Fibroblast of gingiva (primary cell): ENCODE measurements around the gene PRKG1.

Experiments used
- DNase-seq: peaks from one replicate; pipeline ENCODE4 v3.0.0-alpha.2; 2011; ENCODE audit warnings: low read depth

The PRKG1 gene

DNA sequence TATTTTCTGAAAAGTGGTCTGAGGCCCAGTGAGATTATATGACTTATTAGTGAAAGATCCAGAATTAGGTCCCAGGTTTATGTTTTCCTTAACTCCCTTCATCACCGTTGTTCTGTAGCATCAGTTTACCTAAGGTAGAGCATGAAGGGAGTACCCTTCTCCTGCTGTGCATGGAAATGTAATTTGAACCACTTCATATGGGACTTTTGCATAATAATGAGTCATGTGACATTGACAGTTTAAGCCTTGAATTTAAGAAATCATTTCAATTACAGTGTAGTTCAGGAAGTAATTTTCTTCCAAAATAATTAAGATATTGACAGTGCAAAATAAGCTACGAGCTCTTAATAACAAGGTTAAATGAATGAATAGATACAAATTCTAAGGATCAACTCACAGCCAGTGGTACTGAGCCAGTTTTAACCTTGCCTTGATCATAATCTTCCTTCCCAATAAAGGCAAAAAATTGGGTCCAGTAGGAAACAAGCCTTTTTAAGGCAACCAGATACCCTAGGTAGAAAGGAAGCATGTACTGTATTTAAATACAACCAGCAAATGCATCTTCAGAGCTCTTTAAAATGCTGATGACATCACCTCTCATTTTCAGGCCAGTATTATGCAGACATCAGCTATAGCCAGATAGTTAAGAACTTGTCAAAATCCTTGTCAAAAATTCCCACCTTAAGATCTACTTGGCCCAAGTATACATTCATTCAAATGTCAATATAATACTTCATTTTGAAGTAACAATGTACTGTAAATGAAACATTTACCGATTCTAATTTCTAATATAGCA, 1191.0 kb downstream of the PRKG1 start:
- DNase-seq = no peak

- DNase-seq = no peak
These were observed 1192.6 kb downstream of the PRKG1 start for GRCh38 chr10:52266858-52267257.

- no peak for DNase-seq
These were observed 1194.5 kb downstream of the PRKG1 start for GRCh38 chr10:52268790-52269189.

GRCh38 chr10:52269233-52269632, 1194.9 kb downstream of the PRKG1 start:
- DNase-seq = no peak

DNA sequence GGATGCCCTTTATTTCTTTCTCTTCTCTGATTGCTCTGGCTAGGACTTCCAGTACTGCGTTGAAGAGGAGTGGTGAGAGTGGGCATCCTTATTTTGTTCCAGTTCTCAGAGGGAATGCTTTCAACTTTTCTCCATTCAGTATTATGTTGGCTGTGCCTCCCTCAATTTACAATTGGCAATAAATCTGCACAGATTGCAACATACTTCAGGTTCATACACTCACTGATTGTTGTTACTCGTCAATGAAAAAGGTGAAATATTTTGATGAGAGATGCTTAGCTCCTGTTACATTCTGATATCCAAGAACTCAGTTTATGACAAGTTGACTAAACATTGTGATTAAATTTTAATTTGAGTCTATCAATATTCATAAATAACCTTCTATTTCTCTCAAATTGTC, 1201.9 kb downstream of the PRKG1 start:
- DNase-seq = no peak

DNA sequence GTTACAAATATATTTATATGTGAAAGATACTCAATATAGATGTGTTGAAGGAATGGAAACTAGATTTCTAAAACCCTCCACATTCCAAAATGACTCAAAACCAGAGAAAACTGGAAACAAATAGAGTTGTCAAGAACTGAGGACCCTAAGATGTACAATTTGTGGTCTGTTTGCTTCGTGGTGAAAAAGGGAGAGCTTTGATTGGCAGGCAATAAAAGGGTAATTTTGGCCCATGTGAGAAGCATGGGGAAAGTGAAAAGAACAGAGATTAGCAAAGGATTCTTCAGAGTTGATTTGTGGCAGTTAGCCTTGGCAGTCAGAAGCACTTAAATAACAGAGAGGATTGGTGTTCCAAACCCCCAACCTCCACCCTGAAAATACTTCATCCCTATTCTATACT, 1202.7 kb downstream of the PRKG1 start:
- DNase-seq = no peak

DNA sequence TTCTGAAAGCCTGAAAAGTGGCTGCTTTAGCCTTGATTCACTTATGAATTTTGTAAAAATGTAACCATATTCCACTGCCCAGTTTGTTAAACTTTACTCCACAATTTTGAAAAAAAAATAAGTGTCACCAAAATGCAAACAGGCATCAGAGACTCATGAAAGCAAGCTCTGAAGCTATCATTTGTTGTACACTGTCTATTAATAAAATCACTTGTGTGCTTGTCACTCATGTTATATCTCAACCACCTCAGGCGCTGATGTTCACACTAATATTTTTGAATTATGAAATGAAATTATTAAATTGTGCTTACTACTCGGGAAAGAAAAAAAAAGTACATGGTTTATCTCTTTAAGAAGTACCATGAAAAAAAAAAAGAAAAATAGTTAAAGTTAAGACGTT, 1205.3 kb downstream of the PRKG1 start:
- no peak for DNase-seq

GRCh38 chr10:52280051-52280450, 1205.8 kb downstream of the PRKG1 start:
- peak; percentile 25 for DNase-seq

GRCh38 chr10:52283174-52283573, 1208.9 kb downstream of the PRKG1 start:
- DNase-seq = peak; percentile 63

DNA sequence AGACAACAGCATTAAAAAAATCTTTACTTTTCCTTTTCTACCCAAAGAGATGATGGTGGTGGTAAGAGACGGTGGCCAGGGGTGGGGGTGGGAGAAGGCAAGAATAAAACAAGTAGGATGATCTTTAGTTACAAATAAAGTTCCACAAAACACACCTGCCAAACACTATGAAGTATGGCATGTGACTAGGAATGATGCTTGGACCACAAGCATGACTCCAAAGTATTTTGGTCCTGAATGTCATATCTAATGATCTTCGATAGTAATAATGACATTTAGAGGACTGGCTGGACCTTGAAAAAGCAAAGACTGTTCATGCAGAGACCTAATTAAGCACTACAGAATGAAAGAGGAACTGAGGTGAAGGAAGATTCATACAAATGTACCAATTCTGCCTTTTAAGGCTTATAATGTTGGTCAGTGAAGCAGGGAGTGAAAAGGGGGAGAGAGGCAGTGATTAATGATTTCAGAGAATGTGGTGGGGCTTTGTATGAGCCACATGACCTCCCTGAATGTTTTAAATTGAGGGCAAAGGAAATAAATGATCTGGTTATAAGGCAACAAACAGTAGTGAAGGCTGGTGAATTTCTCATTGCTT, 1210.2 kb downstream of the PRKG1 start:
- no peak for DNase-seq

DNA sequence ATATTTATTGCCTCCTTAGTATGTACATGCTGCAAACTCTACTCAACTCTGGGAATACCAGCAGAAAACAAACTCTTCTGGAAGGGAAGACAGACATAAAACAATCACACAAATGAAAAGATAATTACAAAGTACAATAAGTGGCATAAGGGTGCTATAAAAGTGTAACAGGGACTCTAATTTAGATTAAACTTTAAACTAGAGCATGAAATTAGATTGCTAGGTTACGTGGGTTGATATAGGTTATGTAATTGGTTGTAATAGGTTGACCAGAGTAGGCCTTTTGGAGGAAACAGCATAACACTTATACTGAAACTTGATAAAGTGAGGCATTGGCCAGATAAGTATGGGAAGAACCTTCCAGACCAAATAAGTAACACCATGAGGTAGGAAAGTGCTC, 1213.6 kb downstream of the PRKG1 start:
- no peak for DNase-seq

- DNase-seq = no peak
These were observed 1223.5 kb downstream of the PRKG1 start for GRCh38 chr10:52297747-52298146.

DNA sequence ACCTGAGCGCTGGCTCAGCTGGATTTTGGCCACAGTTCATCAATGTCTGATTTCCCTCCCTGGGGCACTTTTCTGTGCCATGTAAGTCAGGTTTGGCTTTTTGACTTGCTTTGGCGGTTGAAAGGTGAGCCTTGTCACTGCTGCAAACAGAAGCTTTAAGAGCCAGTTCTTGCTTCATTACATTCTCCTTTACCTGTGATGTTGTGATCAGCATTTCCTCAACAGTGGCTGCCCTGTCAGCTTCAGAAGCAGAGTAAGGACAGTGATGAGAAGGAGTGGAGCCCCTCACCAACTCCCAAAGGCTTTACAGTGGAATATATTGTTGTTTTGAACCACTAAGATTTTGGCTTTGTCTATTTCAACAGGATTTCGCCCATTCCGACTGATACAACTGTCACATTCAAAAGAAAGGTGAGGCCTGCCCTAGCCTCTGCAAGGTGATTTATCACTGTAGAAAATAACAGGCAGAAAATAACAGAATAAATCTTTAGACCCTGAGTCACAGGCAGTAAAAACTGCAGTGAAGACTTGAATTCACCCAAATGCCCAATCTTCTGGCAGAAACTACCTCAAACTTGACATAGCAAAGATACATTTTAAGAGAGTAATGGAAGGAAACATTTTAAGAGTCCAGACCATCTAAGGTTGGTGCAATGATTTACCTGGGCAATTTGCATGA, 1226.5 kb downstream of the PRKG1 start:
- DNase-seq = no peak

DNA sequence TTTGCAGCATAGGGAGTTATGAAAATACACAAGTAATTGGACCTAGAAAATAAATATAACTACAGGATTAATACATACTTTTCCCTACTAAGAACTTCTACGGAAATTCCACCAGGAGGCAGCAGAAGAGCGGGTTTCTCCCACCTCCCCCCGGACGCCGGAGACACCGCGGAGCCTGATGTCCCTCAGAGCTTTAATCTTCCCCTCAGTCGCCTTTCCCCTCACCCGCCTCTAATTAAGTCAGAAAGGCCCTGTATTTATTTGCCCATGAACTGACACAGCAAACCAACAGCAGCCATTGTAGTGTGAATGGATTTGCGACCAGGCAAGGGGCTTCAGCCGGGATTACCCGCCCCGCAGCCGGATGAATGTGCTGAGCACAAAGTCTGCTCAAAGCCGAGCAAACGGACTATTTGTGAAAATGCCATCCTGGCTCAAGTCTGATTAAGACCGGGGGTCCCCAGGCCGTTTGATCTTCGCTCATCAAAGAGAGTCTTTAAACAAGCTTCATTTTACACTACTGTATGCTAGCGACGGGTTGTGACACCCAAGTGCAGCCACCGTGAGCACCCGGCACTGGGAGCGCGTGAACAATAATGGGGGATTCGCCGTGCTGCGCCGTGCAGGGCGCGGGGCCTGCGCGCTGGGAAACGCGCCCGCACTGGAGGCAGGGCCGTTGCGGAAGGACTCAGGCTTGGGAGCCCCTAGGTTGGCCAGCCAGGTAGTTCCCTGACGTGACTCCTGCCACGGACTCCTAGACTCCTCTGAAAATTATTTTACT, 1234.2 kb downstream of the PRKG1 start:
- DNase-seq = peak; percentile 78

DNA sequence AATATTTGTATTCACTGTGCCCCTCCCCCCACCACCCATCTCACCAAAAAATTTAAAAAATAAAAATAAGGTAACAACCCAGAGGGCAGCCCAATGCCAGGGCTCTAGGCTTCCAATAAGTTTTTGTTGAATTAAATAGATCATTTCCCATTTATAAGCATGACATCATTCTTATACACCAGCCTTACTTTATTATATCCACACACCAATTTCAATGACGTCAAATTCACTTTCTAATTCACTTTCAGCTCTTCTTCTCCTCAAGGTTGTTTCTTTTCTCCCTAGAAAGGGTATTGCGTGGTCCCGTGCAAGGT, 1238.6 kb downstream of the PRKG1 start:
- no peak for DNase-seq

DNA sequence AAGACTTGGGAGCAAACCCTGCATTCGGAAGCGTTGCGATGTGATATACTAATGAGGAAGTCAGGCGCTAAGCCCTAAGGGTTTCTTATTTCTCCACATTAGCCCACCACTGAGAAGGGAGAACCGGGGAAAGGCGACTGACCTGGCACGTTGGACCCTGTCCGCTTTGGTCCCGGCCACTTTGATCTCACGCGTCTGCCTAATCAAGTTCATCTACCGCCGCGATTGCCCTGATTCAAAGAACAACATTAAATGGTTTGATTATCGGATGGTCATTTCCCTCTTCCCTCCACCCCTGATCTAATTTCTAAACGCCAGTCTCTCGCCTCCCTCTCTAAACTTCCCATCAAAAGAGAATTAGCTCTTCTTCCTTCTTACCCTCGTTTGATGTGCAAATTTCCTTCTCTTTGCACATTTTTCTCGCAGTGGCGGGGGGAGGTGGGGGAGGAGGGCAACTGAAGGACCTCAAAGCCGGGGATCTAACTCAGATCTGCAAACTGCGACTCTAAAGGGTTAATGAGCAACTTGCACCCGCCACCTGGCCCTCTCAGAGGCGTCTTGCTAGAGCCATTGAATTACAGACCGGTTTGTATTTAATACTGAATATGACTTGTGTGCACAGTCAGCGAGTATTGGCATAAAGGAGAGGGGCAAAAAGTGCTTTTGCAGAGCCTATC, 1239.1 kb downstream of the PRKG1 start:
- DNase-seq = no peak

DNA sequence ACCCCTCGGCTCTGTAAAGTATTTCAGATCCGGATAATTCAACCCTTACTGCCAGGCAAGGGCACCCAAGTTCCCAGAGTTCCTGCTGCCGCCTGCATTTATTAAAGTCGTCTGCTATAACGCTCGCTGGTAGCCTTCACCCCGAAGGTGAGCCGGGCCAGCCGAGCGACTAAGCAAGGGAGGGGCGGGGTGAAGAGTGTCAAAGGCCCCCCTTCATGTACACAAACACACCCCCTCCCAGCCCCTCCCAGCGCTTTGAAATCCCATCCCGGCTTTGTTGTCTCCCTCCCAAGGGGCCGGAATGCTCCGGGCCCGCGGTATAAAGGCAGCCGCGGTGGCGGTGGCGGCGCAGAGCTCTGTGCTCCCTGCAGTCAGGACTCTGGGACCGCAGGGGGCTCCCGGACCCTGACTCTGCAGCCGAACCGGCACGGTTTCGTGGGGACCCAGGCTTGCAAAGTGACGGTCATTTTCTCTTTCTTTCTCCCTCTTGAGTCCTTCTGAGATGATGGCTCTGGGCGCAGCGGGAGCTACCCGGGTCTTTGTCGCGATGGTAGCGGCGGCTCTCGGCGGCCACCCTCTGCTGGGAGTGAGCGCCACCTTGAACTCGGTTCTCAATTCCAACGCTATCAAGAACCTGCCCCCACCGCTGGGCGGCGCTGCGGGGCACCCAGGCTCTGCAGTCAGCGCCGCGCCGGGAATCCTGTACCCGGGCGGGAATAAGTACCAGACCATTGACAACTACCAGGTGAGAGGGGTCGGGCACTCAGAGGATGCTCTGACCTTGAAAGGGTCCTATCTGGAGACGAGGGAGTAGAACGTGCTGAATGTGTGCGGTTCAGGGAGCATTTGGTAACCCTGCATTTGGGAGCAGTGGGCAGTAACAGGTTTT, 1239.9 kb downstream of the PRKG1 start, which contains the start of gene DKK1:
Gene DKK1, plus strand, starts transcription at position 349 of the 889 bp plus-strand sequence. Its CDS starts 154 bp downstream, at position 503.
- DNase-seq = peak; percentile 80

DNA sequence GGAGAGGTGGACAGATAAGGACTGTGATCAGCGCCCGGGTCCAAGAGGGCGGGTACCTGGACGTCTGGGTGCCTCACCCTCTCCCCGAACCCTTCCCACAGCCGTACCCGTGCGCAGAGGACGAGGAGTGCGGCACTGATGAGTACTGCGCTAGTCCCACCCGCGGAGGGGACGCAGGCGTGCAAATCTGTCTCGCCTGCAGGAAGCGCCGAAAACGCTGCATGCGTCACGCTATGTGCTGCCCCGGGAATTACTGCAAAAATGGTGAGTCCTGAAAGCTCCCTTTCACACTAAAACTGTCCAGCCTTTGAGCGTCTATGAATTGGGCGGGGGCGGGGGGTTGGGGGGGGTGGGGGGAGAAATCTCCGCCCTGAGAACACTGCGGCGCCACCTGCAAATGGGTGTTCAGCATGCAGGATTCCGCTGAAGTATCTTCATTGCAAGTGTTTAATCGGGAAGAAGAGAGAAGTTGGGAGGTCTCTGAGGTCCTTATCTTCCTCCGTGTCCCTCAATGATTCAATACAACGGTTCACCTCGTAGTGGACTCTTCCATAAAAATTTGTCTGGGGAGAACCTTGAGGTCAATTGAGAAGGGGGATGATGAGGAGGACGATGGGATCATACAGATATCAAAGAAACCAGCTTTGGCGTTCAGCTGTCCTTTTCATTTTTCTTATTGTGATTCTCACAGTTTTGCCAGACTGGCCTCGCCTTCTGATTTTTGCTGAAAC, 1240.7 kb downstream of the PRKG1 start:
- peak; percentile 28 for DNase-seq

- peak; percentile 7 for DNase-seq
These were observed 1241.7 kb downstream of the PRKG1 start for GRCh38 chr10:52316001-52316400.

- no peak for DNase-seq
These were observed 1242.2 kb downstream of the PRKG1 start for GRCh38 chr10:52316500-52316899.
